ENCODE results near the gene ETS1. TPM values are rescaled to one million over a fixed set of nuclear protein-coding genes. Genes with fewer than 3 reads are reported as not detected.

The ETS1 gene
- polyA plus RNA-seq, 1 donor from 2014 or later, result 0.42 TPM

DNA sequence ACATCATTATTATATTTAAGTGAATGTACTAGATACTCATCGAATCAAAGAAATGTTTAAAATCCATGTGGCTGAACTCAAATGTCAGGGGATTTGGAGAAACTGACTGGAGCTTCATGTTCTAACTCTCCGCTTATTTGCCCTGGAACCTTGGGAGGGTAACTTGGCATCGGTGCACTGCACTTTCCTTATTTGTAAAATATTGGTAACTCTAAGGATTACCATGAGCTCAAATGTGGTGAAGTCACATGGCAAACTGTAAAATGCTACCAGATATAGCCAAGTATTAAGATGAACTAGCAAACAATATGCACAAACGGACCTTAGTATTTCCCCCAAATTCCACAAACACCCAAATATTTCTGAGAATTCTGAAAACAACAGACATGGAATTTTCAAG, 75.6 kb downstream of the ETS1 start:
- TF ChIP-seq, protein P1, sequence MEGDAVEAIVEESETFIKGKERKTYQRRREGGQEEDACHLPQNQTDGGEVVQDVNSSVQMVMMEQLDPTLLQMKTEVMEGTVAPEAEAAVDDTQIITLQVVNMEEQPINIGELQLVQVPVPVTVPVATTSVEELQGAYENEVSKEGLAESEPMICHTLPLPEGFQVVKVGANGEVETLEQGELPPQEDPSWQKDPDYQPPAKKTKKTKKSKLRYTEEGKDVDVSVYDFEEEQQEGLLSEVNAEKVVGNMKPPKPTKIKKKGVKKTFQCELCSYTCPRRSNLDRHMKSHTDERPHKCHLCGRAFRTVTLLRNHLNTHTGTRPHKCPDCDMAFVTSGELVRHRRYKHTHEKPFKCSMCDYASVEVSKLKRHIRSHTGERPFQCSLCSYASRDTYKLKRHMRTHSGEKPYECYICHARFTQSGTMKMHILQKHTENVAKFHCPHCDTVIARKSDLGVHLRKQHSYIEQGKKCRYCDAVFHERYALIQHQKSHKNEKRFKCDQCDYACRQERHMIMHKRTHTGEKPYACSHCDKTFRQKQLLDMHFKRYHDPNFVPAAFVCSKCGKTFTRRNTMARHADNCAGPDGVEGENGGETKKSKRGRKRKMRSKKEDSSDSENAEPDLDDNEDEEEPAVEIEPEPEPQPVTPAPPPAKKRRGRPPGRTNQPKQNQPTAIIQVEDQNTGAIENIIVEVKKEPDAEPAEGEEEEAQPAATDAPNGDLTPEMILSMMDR (IDR thresholded peaks at IDR 0.05; ENCODE audit: poor library complexity, severe bottlenecking), result no peak
- TF ChIP-seq EP300 (conservative IDR thresholded peaks at IDR 0.05; ENCODE audit: poor library complexity, severe bottlenecking), result no peak
- TF ChIP-seq MXI1 (conservative IDR thresholded peaks at IDR 0.05; ENCODE audit: poor library complexity, severe bottlenecking), result no peak
- H3K9me3 ChIP-seq (ENCODE audit: low read length), result no peaks in the 10 kb centered on the region
- H3K36me3 ChIP-seq (ENCODE audit: insufficient read depth, low read length), result no peaks in the 10 kb centered on the region
- H3K27me3 ChIP-seq (ENCODE audit: insufficient read depth, low read depth, low read length), result peaks cover 31% of the 10 kb centered on the region
- no peaks in the 10 kb centered on the region for H3F3A ChIP-seq (ENCODE audit: insufficient read depth, low read length, poor library complexity, severe bottlenecking)
- H3K4me3 ChIP-seq (ENCODE audit: low read length), result no peak overlapping the region
- H3K9me2 ChIP-seq (ENCODE audit: insufficient read depth, low read length), result no peaks in the 10 kb centered on the region
- H3K4me2 ChIP-seq (ENCODE audit: low read length), result no peak overlapping the region
- no peak overlapping the region for H2AFZ ChIP-seq (ENCODE audit: low read depth, low read length)
- H3K27ac ChIP-seq (ENCODE audit: low read length), result no peak overlapping the region
- no peak overlapping the region for H3K9ac ChIP-seq (ENCODE audit: low read length)
- H3K79me2 ChIP-seq (replicated peaks; ENCODE audit: insufficient read depth, low read length), result no peaks in the 10 kb centered on the region
- H4K20me1 ChIP-seq (ENCODE audit: insufficient read depth), result no peaks in the 10 kb centered on the region

- H3K9me3 ChIP-seq (ENCODE audit: low read length), result no peaks in the 10 kb centered on the region
- H2AFZ ChIP-seq (ENCODE audit: low read depth, low read length), result no peak overlapping the region
- H3K4me2 ChIP-seq (ENCODE audit: low read length), result no peak overlapping the region
- H3K79me2 ChIP-seq (replicated peaks; ENCODE audit: insufficient read depth, low read length), result no peaks in the 10 kb centered on the region
- no peaks in the 10 kb centered on the region for H4K20me1 ChIP-seq (ENCODE audit: insufficient read depth)
- no peak overlapping the region for H3K27ac ChIP-seq (ENCODE audit: low read length)
- H3K27me3 ChIP-seq (ENCODE audit: insufficient read depth, low read depth, low read length), result peaks cover 13% of the 10 kb centered on the region
- H3F3A ChIP-seq (ENCODE audit: insufficient read depth, low read length, poor library complexity, severe bottlenecking), result no peaks in the 10 kb centered on the region
- H3K4me3 ChIP-seq (ENCODE audit: low read length), result no peak overlapping the region
- TF ChIP-seq TAF1 (IDR thresholded peaks at IDR 0.05; ENCODE audit: low read depth) (no peak), EZH2 (IDR thresholded peaks at IDR 0.05; ENCODE audit: borderline replicate concordance, insufficient read depth, low read length, poor library complexity, severe bottlenecking) (no peak), EP300 (conservative IDR thresholded peaks at IDR 0.05; ENCODE audit: poor library complexity, severe bottlenecking) (no peak), MXI1 (conservative IDR thresholded peaks at IDR 0.05; ENCODE audit: poor library complexity, severe bottlenecking) (no peak), POLR2AphosphoS5 (IDR thresholded peaks at IDR 0.05) (no peak), RAD21 (conservative IDR thresholded peaks at IDR 0.05) (no peak), SMC3 (conservative IDR thresholded peaks at IDR 0.05; ENCODE audit: poor library complexity) (no peak)
- TF ChIP-seq, protein P2, sequence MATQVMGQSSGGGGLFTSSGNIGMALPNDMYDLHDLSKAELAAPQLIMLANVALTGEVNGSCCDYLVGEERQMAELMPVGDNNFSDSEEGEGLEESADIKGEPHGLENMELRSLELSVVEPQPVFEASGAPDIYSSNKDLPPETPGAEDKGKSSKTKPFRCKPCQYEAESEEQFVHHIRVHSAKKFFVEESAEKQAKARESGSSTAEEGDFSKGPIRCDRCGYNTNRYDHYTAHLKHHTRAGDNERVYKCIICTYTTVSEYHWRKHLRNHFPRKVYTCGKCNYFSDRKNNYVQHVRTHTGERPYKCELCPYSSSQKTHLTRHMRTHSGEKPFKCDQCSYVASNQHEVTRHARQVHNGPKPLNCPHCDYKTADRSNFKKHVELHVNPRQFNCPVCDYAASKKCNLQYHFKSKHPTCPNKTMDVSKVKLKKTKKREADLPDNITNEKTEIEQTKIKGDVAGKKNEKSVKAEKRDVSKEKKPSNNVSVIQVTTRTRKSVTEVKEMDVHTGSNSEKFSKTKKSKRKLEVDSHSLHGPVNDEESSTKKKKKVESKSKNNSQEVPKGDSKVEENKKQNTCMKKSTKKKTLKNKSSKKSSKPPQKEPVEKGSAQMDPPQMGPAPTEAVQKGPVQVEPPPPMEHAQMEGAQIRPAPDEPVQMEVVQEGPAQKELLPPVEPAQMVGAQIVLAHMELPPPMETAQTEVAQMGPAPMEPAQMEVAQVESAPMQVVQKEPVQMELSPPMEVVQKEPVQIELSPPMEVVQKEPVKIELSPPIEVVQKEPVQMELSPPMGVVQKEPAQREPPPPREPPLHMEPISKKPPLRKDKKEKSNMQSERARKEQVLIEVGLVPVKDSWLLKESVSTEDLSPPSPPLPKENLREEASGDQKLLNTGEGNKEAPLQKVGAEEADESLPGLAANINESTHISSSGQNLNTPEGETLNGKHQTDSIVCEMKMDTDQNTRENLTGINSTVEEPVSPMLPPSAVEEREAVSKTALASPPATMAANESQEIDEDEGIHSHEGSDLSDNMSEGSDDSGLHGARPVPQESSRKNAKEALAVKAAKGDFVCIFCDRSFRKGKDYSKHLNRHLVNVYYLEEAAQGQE (IDR thresholded peaks at IDR 0.05; ENCODE audit: borderline replicate concordance), result no peak
- TF ChIP-seq, protein P1 (IDR thresholded peaks at IDR 0.05; ENCODE audit: poor library complexity, severe bottlenecking), result no peak
- no peaks in the 10 kb centered on the region for H3K9me2 ChIP-seq (ENCODE audit: insufficient read depth, low read length)
- no peak overlapping the region for H3K9ac ChIP-seq (ENCODE audit: low read length)
- no peaks in the 10 kb centered on the region for H3K36me3 ChIP-seq (ENCODE audit: insufficient read depth, low read length)
Measured at GRCh38 chr11:128509621-128510389, 77.6 kb downstream of the ETS1 start.
